Spleen (tissue), 11 donors: Measurements from ENCODE around the gene AGK. TPM values are rescaled to one million over a fixed set of nuclear protein-coding genes. Genes with fewer than 3 reads are reported as not detected.
A peak's percentile ranks its signal among the peaks of the same experiment; 100 is the strongest.

Experiments
- DNase-seq: peaks from one replicate; pipeline ENCODE4 v3.0.0-alpha.2; 2020
- H3K27ac ChIP-seq, 8 donors: fragments of 200-600 bp; sonication (generic) in 7 of 8; 1 replicate in 4 of 8; 2 replicates in 4 of 8; pipeline versions ENCODE4 v1.5.0 to v1.8.0; 2016 to 2021; ENCODE audit warnings: inconsistent platforms in 4 of 8, mild to moderate bottlenecking in 4 of 8, moderate library complexity in 1 of 8
- H3K27me3 ChIP-seq, 7 donors: fragments of 200-600 bp; sonication (generic) in 6 of 7; replicated peaks in 1 of 7; 1 replicate in 4 of 7; 2 replicates in 3 of 7; pipeline versions ENCODE4 v1.5.0 to v1.8.0; 2016 to 2021; ENCODE audit warnings: inconsistent platforms in 3 of 7, mild to moderate bottlenecking in 1 of 7
- H3K36me3 ChIP-seq, 6 donors: fragments of 200-600 bp; sonication (generic) in 5 of 6; 1 replicate in 4 of 6; 2 replicates in 2 of 6; pipeline versions ENCODE4 v1.5.0 to v1.8.0; 2016 to 2021; ENCODE audit warnings: inconsistent platforms in 2 of 6
- H3K4me1 ChIP-seq, 6 donors: fragments of 200-600 bp; sonication (generic) in 5 of 6; 1 replicate in 3 of 6; 2 replicates in 3 of 6; pipeline versions ENCODE4 v1.5.0 to v1.8.0; 2016 to 2021; ENCODE audit warnings: inconsistent platforms in 3 of 6
- H3K4me3 ChIP-seq, 8 donors: fragments of 200-600 bp; sonication (generic) in 7 of 8; 1 replicate in 4 of 8; 2 replicates in 4 of 8; pipeline versions ENCODE4 v1.5.0 to v1.8.0; 2016 to 2021; ENCODE audit warnings: inconsistent platforms in 4 of 8, mild to moderate bottlenecking in 4 of 8, moderate library complexity in 2 of 8
- H3K9me3 ChIP-seq, 8 donors: fragments of 200-600 bp; sonication (generic) in 7 of 8; 1 replicate in 4 of 8; 2 replicates in 4 of 8; pipeline versions ENCODE4 v1.5.0 to v1.8.0; 2016 to 2021; ENCODE audit warnings: inconsistent platforms in 4 of 8
- CTCF ChIP-seq, 11 experiments: fragments of 200-600 bp in 7 of 11; fragments of 450-650 bp in 4 of 11; sonication (generic) in 4 of 11; IDR thresholded peaks in 8 of 11; conservative IDR thresholded peaks in 3 of 11; 1 replicate in 7 of 11; 2 replicates in 4 of 11; pipeline versions ENCODE4 v1.4.0 to v1.8.0; 2016 to 2021; ENCODE audit warnings: antibody characterized with exemption in 11 of 11, inconsistent platforms in 4 of 11, mild to moderate bottlenecking in 1 of 11
- POLR2A ChIP-seq, 3 donors: fragments of 450-650 bp; IDR thresholded peaks; one replicate each; pipeline ENCODE4 v1.5.1; 2017; ENCODE audit warnings: antibody characterized with exemption in 3 of 3, mild to moderate bottlenecking in 1 of 3
- POLR2AphosphoS5 ChIP-seq, 3 donors: sonication (generic); formaldehyde crosslinking; IDR thresholded peaks; one replicate each; pipeline ENCODE4 v1.5.1; 2017; ENCODE audit warnings: antibody characterized with exemption in 3 of 3
- WGBS, 5 donors: extraction: QIAGEN DNeasy Blood & Tissue Kit in 3 of 5; methylation state at CpG; one replicate each; pipeline versions ENCODE4 v1.1.5 to v1.1.7; 2013 to 2018; 5-methylcytosine and 5-hydroxymethylcytosine counted together
- intact Hi-C: fragments of 100-400 bp; cut with DNase I; formaldehyde crosslinking; loops from one replicate; pipeline ENCODE4 v1.15.0; 2023; ENCODE audit warnings: low total_unique reads
- polyA plus RNA-seq, 3 donors: library from polyadenylated mRNA; stranded (reverse); fragments of 200-250 nt; gene quantifications; one replicate each; pipeline ENCODE4 v1.2.1, GENCODE V29; 2013
- total RNA-seq, 7 donors: library from RNA; depleted of rRNA in 3 of 7; stranded (reverse); fragments of >200 nt in 3 of 7; fragmentation: NEBNext Ultra II Directional in 4 of 7; extraction: Animal tissue kit (Norgen Biotek cat#: 25700) in 4 of 7; gene quantifications; one replicate each; pipeline versions ENCODE4 v1.1.0 to v1.2.1, GENCODE V29; 2016 to 2021
- donor health status: healthy with polysubstance abuse.
- donor health status: DM: no; HTN: no; CAD: no; lungs with moderate emphysema.
- donor health status: DM: no; HTN: no; CAD: no.
- donor health status: Bipolar disorder and iron deficiency.
- donor health status: healthy.
- donor health status: DM: no; HTN: no; CAD: no.
- donor health status: DM: yes; HTN: yes; CAD: no.

Gene AGK
- total and polyA plus RNA-seq, 10 donors = 11.0 to 35.5 (median 24.0) TPM

DNA sequence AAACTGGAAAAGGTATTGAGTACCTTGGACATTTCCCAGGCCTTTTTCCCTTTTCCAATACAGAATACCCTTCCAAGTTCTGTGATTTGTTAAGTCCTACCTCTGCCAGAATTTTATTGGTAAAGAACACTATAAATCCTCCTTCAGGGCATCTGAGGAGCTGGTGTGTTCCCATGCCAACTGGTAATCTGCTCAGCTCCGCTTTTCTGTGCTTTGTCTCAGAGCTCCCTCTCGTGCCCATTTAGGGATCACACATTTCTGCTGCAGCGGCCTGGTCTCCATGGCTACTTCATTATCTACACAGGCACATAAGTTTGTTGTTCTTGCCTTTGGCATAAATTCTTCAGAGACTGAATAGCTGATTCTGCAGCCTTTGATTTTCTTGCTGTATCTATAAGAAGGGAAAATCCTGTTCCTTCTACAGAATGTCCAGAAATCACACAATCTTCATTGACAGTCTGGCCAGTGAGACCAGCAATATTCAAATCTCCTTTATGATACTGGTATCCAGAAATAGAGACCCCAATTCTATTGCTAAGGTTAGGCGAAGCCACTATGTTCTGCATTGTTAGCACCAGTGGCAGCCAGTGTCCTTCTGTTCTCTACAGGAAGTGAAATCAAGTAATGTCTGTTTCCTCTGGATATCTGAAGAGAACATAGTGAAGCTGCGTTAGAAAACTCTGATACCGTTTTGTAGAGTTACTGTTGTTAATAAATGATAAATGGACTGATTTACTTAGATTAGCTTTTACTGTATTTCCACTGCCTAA, 98.8 kb downstream of the AGK start:
- TF ChIP-seq CTCF (IDR thresholded peaks at IDR 0.05 in 8 of 11, conservative IDR thresholded peaks at IDR 0.05 in 3 of 11) = peak in 10 of 11 experiments; percentile 16 to 66 (median 40)
- TF ChIP-seq POLR2A (IDR thresholded peaks at IDR 0.05) = no peak
- 26 to 45% (median 34%) methylated on average over 6 of the region's 6 CpGs for WGBS, 5 donors

DNA sequence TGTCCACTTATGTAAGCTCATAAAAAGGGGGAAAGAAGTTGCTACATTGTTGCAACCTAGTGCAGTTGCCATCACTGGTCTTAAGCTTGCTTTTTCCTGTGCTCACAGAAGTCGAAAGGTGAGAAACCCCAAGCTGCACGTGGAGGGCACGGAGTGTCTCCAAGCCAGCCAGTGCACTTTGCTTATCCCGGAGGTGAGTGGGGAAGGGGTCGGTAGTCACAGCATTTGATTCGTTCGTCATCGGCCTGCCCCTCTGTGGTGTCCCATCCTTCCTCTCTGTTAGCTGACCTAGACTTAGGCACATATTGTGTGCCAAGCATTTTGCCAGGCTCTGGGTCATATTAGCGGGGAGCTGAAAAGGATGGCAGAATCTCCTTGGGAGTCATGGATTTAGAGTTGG, 100.2 kb downstream of the AGK start:
- no peak overlapping the region for H3K27ac ChIP-seq
- H3K4me3 ChIP-seq = no peak overlapping the region
- intact Hi-C loops = loop anchor here (10.0 kb wide), 1 partner anchor 83 kb away; the partner anchor contains the start of gene SSBP1
- no peaks in the 10 kb centered on the region for H3K9me3 ChIP-seq
- peaks cover 0 to 31% (median 10%) of the 10 kb centered on the region in 6 donors for H3K4me1 ChIP-seq
- DNase-seq = no peak
- peaks cover 0 to 68% (median 17%) of the 10 kb centered on the region in 6 donors for H3K36me3 ChIP-seq
- H3K27me3 ChIP-seq = no peaks in the 10 kb centered on the region
- 91 to 95% (median 94%) methylated on average over 9 of the region's 9 CpGs for WGBS, 5 donors
- TF ChIP-seq CTCF (IDR thresholded peaks at IDR 0.05 in 8 of 11, conservative IDR thresholded peaks at IDR 0.05 in 3 of 11) (no peak), POLR2A (IDR thresholded peaks at IDR 0.05) (no peak), POLR2AphosphoS5 (IDR thresholded peaks at IDR 0.05) (peak in 2 of 3 donors; percentile 8 to 36)

More for the DNA sequence above, 98.8 kb downstream of the AGK start:
- Histone ChIP-seq H3K36me3 (peaks cover 0 to 60% (median 15%) of the 10 kb centered on the region in 6 donors), H3K27me3 (no peaks in the 10 kb centered on the region), H3K9me3 (no peaks in the 10 kb centered on the region), H3K27ac (peak overlapping the region in 4 of 8 donors; percentile 18 to 51 (median 39)), H3K4me3 (no peak overlapping the region), H3K4me1 (peaks cover 0 to 31% (median 10%) of the 10 kb centered on the region in 6 donors)
- intact Hi-C loops = loop anchor here (10.0 kb wide), 1 partner anchor 85 kb away; the partner anchor contains the start of gene SSBP1
- no peak for DNase-seq

DNA sequence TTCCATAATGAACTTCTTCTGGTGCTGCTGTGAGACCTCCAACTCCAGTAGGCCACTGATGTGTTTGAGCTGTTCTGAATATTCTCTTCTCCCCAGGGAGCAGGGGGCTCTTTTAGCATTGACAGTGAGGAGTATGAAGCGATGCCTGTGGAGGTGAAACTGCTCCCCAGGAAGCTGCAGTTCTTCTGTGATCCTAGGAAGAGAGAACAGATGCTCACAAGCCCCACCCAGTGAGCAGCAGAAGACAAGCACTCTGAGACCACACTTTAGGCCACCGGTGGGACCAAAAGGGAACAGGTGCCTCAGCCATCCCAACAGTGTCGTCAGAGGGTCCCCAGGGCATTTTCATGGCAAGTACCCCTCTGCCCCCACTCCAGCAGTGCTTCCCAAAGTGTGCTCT, 101.5 kb downstream of the AGK start:
- H3K36me3 ChIP-seq = peaks cover 0 to 73% (median 18%) of the 10 kb centered on the region in 6 donors
- intact Hi-C loops = loop anchor here (10.0 kb wide), 1 partner anchor 82 kb away; the partner anchor contains the start of gene SSBP1
- no peak overlapping the region for H3K27ac ChIP-seq
- 63 to 71% (median 68%) methylated on average over 3 of the region's 3 CpGs for WGBS, 5 donors
- no peak for DNase-seq
- H3K9me3 ChIP-seq = no peaks in the 10 kb centered on the region
- H3K4me1 ChIP-seq = peaks cover 0 to 31% (median 10%) of the 10 kb centered on the region in 6 donors
- no peak overlapping the region for H3K4me3 ChIP-seq
- TF ChIP-seq CTCF (IDR thresholded peaks at IDR 0.05 in 8 of 11, conservative IDR thresholded peaks at IDR 0.05 in 3 of 11) (no peak), POLR2AphosphoS5 (IDR thresholded peaks at IDR 0.05) (no peak), POLR2A (IDR thresholded peaks at IDR 0.05) (no peak)
- H3K27me3 ChIP-seq = no peaks in the 10 kb centered on the region

- no peaks in the 10 kb centered on the region for H3K9me3 ChIP-seq
- peaks cover 0 to 21% (median 8%) of the 10 kb centered on the region in 6 donors for H3K4me1 ChIP-seq
- no peak for TF ChIP-seq POLR2A (IDR thresholded peaks at IDR 0.05)
- TF ChIP-seq CTCF (IDR thresholded peaks at IDR 0.05 in 8 of 11, conservative IDR thresholded peaks at IDR 0.05 in 3 of 11) = peak; percentile 42 to 75 (median 69)
- peak in 1 of 3 donors; percentile 71 for TF ChIP-seq POLR2AphosphoS5 (IDR thresholded peaks at IDR 0.05)
- WGBS, 5 donors = 33 to 40% (median 37%) methylated on average over 3 of the region's 3 CpGs
- peak overlapping the region in 2 of 8 donors; percentile 1 to 26 for H3K27ac ChIP-seq
- H3K4me3 ChIP-seq = no peak overlapping the region
- no peak for DNase-seq
- intact Hi-C loops = loop anchor here (10.0 kb wide), 1 partner anchor 80 kb away; the partner anchor contains the start of gene SSBP1
- peaks cover 0 to 75% (median 18%) of the 10 kb centered on the region in 6 donors for H3K36me3 ChIP-seq
- no peaks in the 10 kb centered on the region for H3K27me3 ChIP-seq
These were observed 103.3 kb downstream of the AGK start for GRCh38 chr7:141654551-141654950.
